ENCODE measurements around the gene ENTPD7. TPM values are rescaled to one million over a fixed set of nuclear protein-coding genes. Genes with fewer than 3 reads are reported as not detected.

The ENTPD7 gene
- total and polyA plus RNA-seq, 2 donors (not counting 1 experiment from before 2014, with no cell fraction given), result 0.75 to 6.2 TPM

- POLR2A ChIA-PET, result no interaction called here
- Histone ChIP-seq H3K4me3 (ENCODE audit: control extremely low read depth in 1 of 5, extremely low read depth in 1 of 5, insufficient read depth in 1 of 5, low read depth in 2 of 5, low read length in 4 of 5) (no peak overlapping the region), H3K9ac (ENCODE audit: low read length) (no peak overlapping the region), H3K4me2 (replicated peaks; ENCODE audit: low read depth, low read length, poor library complexity, severe bottlenecking) (no peak overlapping the region), H3K79me2 (ENCODE audit: control insufficient read depth, insufficient read depth, low read length) (peaks cover 28% of the 10 kb centered on the region), H3K36me3 (replicated peaks in 1 of 2; ENCODE audit: control extremely low read depth in 1 of 2, control insufficient read depth in 1 of 2, extremely low read depth in 1 of 2, insufficient read depth in 2 of 2, low read length in 1 of 2) (peaks cover 26 to 67% of the 10 kb centered on the region in 2 experiments), H3K27ac (ENCODE audit: low read length in 2 of 2) (no peak overlapping the region), H3K27me3 (replicated peaks in 1 of 4; ENCODE audit: control extremely low read depth in 1 of 4, control insufficient read depth in 3 of 4, insufficient read depth in 4 of 4, low read length in 3 of 4) (no peaks in the 10 kb centered on the region), H4K20me1 (ENCODE audit: control insufficient read depth, insufficient read depth, low read length, poor library complexity, severe bottlenecking) (peaks cover 21% of the 10 kb centered on the region), H3K9me3 (ENCODE audit: control extremely low read depth in 1 of 3, control insufficient read depth in 2 of 3, insufficient read depth in 1 of 3, low read length in 2 of 3) (peaks cover 0 to 18% (median 6%) of the 10 kb centered on the region in 3 donors), H3K4me1 (ENCODE audit: control insufficient read depth in 2 of 2, insufficient read depth in 2 of 2, low read length in 2 of 2) (no peaks in the 10 kb centered on the region), H2AFZ (ENCODE audit: insufficient read depth, low read depth, low read length, poor library complexity, severe bottlenecking) (no peak overlapping the region)
- ATAC-seq (ENCODE audit: low read depth), result no peak
- H3K9me3 Mint-ChIP-seq (ENCODE audit: insufficient read depth), result peaks cover 7% of the 10 kb centered on the region
- no peak overlapping the region for H3K4me3 Mint-ChIP-seq
- H3K27me3 Mint-ChIP-seq, result no peaks in the 10 kb centered on the region
- H3K4me1 Mint-ChIP-seq, result peaks cover 7% of the 10 kb centered on the region
- no CpG with 5 or more reads among the region's 2 CpGs for WGBS (ENCODE audit: insufficient coverage)
- DNase-seq, result no peak
- TF ChIP-seq, protein P1, sequence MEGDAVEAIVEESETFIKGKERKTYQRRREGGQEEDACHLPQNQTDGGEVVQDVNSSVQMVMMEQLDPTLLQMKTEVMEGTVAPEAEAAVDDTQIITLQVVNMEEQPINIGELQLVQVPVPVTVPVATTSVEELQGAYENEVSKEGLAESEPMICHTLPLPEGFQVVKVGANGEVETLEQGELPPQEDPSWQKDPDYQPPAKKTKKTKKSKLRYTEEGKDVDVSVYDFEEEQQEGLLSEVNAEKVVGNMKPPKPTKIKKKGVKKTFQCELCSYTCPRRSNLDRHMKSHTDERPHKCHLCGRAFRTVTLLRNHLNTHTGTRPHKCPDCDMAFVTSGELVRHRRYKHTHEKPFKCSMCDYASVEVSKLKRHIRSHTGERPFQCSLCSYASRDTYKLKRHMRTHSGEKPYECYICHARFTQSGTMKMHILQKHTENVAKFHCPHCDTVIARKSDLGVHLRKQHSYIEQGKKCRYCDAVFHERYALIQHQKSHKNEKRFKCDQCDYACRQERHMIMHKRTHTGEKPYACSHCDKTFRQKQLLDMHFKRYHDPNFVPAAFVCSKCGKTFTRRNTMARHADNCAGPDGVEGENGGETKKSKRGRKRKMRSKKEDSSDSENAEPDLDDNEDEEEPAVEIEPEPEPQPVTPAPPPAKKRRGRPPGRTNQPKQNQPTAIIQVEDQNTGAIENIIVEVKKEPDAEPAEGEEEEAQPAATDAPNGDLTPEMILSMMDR (IDR thresholded peaks at IDR 0.05), result no peak
- TF ChIP-seq EZH2 (IDR thresholded peaks at IDR 0.05; ENCODE audit: borderline replicate concordance, insufficient read depth, low read depth, low read length, poor library complexity, severe bottlenecking), result no peak
- CTCF ChIA-PET, result interaction anchor here (1.5 kb wide), 1 partner anchor 304 kb away, joined by 3 read pairs; no protein-coding TSS in a partner anchor
- intact Hi-C loops (cut with micrococcal nuclease), result no loop called here
- H3K27ac Mint-ChIP-seq, result no peak overlapping the region
Observed at GRCh38 chr10:99740260-99740659, 81.0 kb downstream of the ENTPD7 start.

DNA sequence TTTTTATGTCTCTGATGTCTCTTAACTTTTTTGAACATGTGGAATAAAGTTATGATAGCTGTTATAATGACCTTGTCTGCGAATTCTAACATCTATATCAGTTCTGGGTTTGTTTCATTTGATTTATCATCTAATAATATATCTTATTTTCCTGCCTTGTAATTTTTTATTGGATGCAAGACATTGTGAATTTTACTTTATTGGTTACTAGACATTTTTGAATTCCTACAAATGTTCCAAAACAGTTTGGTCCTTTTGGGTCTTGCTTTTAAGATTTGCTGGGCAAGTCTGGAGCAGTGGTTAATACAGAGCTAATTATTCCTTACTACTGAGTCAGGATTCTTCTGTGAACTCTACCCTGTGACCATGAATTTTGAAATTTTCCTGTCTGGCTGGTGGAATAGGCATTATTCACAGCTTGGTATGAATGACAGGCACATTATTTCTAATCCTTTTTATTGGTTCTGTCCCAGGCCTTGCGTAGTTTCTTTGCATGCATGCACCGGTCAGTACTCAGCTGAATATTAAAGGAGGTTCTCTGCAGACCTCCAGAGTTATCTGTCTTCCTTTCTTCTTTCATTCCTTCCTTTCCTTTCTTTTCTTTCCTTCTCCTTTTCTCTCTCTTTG lies 81.7 kb downstream of the ENTPD7 start:
- TF ChIP-seq EZH2 (IDR thresholded peaks at IDR 0.05; ENCODE audit: borderline replicate concordance, insufficient read depth, low read depth, low read length, poor library complexity, severe bottlenecking), result no peak
- TF ChIP-seq, protein P1 (IDR thresholded peaks at IDR 0.05), result no peak
- Histone ChIP-seq H3K27ac (ENCODE audit: low read length in 2 of 2) (no peak overlapping the region), H3K36me3 (replicated peaks in 1 of 2; ENCODE audit: control extremely low read depth in 1 of 2, control insufficient read depth in 1 of 2, extremely low read depth in 1 of 2, insufficient read depth in 2 of 2, low read length in 1 of 2) (peaks cover 26 to 73% of the 10 kb centered on the region in 2 experiments), H3K79me2 (ENCODE audit: control insufficient read depth, insufficient read depth, low read length) (peaks cover 28% of the 10 kb centered on the region), H2AFZ (ENCODE audit: insufficient read depth, low read depth, low read length, poor library complexity, severe bottlenecking) (no peak overlapping the region), H3K9ac (ENCODE audit: low read length) (no peak overlapping the region), H3K4me1 (ENCODE audit: control insufficient read depth in 2 of 2, insufficient read depth in 2 of 2, low read length in 2 of 2) (no peaks in the 10 kb centered on the region), H3K4me3 (ENCODE audit: control extremely low read depth in 1 of 5, extremely low read depth in 1 of 5, insufficient read depth in 1 of 5, low read depth in 2 of 5, low read length in 4 of 5) (no peak overlapping the region), H3K9me3 (ENCODE audit: control extremely low read depth in 1 of 3, control insufficient read depth in 2 of 3, insufficient read depth in 1 of 3, low read length in 2 of 3) (peaks cover 0 to 18% (median 6%) of the 10 kb centered on the region in 3 donors), H3K27me3 (replicated peaks in 1 of 4; ENCODE audit: control extremely low read depth in 1 of 4, control insufficient read depth in 3 of 4, insufficient read depth in 4 of 4, low read length in 3 of 4) (no peaks in the 10 kb centered on the region), H3K4me2 (replicated peaks; ENCODE audit: low read depth, low read length, poor library complexity, severe bottlenecking) (no peak overlapping the region), H4K20me1 (ENCODE audit: control insufficient read depth, insufficient read depth, low read length, poor library complexity, severe bottlenecking) (peaks cover 21% of the 10 kb centered on the region)
- DNase-seq, result no peak
- no peak overlapping the region for H3K27ac Mint-ChIP-seq
- no CpG with 5 or more reads among the region's 3 CpGs for WGBS (ENCODE audit: insufficient coverage)
- H3K4me3 Mint-ChIP-seq, result no peak overlapping the region
- intact Hi-C loops (cut with micrococcal nuclease), result no loop called here
- no peaks in the 10 kb centered on the region for H3K27me3 Mint-ChIP-seq
- ATAC-seq (ENCODE audit: low read depth), result no peak
- H3K4me1 Mint-ChIP-seq, result peaks cover 5% of the 10 kb centered on the region
- peaks cover 7% of the 10 kb centered on the region for H3K9me3 Mint-ChIP-seq (ENCODE audit: insufficient read depth)
- ChIA-PET POLR2A (no interaction called here), CTCF (interaction anchor here (0.6 kb wide), 1 partner anchor 597 kb away, joined by 3 read pairs; no protein-coding TSS in a partner anchor)

Data from B cell (primary cell).